Esophagus squamous epithelium (tissue), 4 donors: Measurements from ENCODE around the gene DUS2.
"Not testable (repeated sequence)": the region's sequence is repeated elsewhere in the genome, so short reads cannot be mapped to it uniquely, and the experiment has no call there.

Experiments
- CTCF ChIP-seq, 6 experiments: fragments of 450-650 bp in 4 of 6; fragments of 200-600 bp in 2 of 6; sonication (generic) in 2 of 6; IDR thresholded peaks; one replicate each; pipeline ENCODE4 v1.5.1; 2016 to 2019; ENCODE audit warnings: antibody characterized with exemption in 6 of 6, mild to moderate bottlenecking in 4 of 6, moderate library complexity in 4 of 6
- POLR2A ChIP-seq, 4 donors: fragments of 450-650 bp; IDR thresholded peaks; one replicate each; pipeline ENCODE4 v1.6.1; 2017; ENCODE audit warnings: antibody characterized with exemption in 4 of 4, mild to moderate bottlenecking in 4 of 4, moderate library complexity in 3 of 4

GRCh38 chr16:68092275-68092674, 69.2 kb downstream of the DUS2 start:
- TF ChIP-seq CTCF, POLR2A (IDR thresholded peaks at IDR 0.05): not testable (repeated sequence)
